HepG2 (cell line): ENCODE measurements around the gene STAC. TPM values are rescaled to one million over a fixed set of nuclear protein-coding genes. Genes with fewer than 3 reads are reported as not detected.

Source experiments
- ATAC-seq: fragments of 200-7000 bp; cut with Tn5 transposase; 3 replicates; pipeline ENCODE4 v1.9.1; 2020; ENCODE audit warnings: mild to moderate bottlenecking, moderate library complexity
- BruUV-seq: library from RNA; stranded (reverse); fragments of 400-500 nt; replicated peaks from 2 replicates; lab custom pipeline; 2021; lab: Mats Ljungman, UMichigan
- CTCF ChIA-PET: fragments of 300-600 bp; formaldehyde crosslinking; extraction: SDS; loops from one replicate; lab custom pipeline; 2021; ENCODE audit warnings: low total read pairs, inconsistent platforms, low intra/inter-chr PET ratio; lab: Yijun Ruan, JAX
- POLR2A ChIA-PET: fragments of 350-600 bp; sonication (Branson Sonifier 250); formaldehyde crosslinking; loops from one replicate; lab custom pipeline; 2020; ENCODE audit warnings: antibody characterized with exemption, inconsistent platforms; lab: Yijun Ruan, JAX
- DNase-seq: peaks from one replicate; pipeline ENCODE4 v3.0.0-alpha.2; 2015; ENCODE audit warnings: low spot score
- FAIRE-seq: peaks from 3 replicates; lab custom pipeline; 2011; peaks lifted over from hg19 to GRCh38; lab: Jason Lieb, UNC
- H2AFZ ChIP-seq: one replicate; pipeline ENCODE4 v1.6.1; 2011; ENCODE audit warnings: low read length, inconsistent platforms
- H3K27ac ChIP-seq: fragments of 300-600 bp; 3 replicates; pipeline ENCODE4 v1.8.0; 2011; ENCODE audit warnings: mixed run types, mild to moderate bottlenecking, mixed read lengths, low read length, inconsistent platforms; ENCODE audit not compliant: insufficient read depth; ENCODE audit errors: extremely low read length
- H3K27me3 ChIP-seq, 2 experiments: fragments of 200-600 bp in 1 of 2; 2 replicates in 1 of 2; 3 replicates in 1 of 2; pipeline versions ENCODE4 v1.6.0 to v1.8.0; 2011; ENCODE audit warnings: low read length in 2 of 2, mild to moderate bottlenecking in 2 of 2, moderate library complexity in 2 of 2, inconsistent platforms in 1 of 2; ENCODE audit not compliant: insufficient read depth in 2 of 2, control insufficient read depth in 1 of 2
- H3K36me3 ChIP-seq, 2 experiments: fragments of 200-600 bp in 1 of 2; replicated peaks in 1 of 2; 2 replicates in 1 of 2; 3 replicates in 1 of 2; pipeline versions ENCODE4 v1.5.1 to v1.8.0; 2011; ENCODE audit warnings: low read length in 2 of 2, inconsistent platforms in 1 of 2; ENCODE audit not compliant: insufficient read depth in 2 of 2, control insufficient read depth in 1 of 2
- H3K4me1 ChIP-seq: 2 replicates; pipeline ENCODE4 v1.5.1; 2012; ENCODE audit warnings: low read length, inconsistent platforms; ENCODE audit not compliant: insufficient read depth
- H3K4me2 ChIP-seq: 2 replicates; pipeline ENCODE4 v1.6.0; 2011; ENCODE audit warnings: low read depth, low read length, inconsistent platforms
- H3K4me3 ChIP-seq, 3 experiments: fragments of 200-600 bp in 1 of 3; sonication (generic), shearing (Covaris generic) in 1 of 3; replicated peaks in 1 of 3; 2 replicates each; pipeline ENCODE4 v1.5.1; 2011 to 2016; ENCODE audit warnings: low read length in 3 of 3, inconsistent platforms in 2 of 3, low read depth in 2 of 3, mild to moderate bottlenecking in 2 of 3, control low read depth in 1 of 3, mixed read lengths in 1 of 3; ENCODE audit not compliant: insufficient read depth in 1 of 3
- H3K79me2 ChIP-seq: one replicate; pipeline ENCODE4 v1.6.1; 2011; ENCODE audit warnings: low read length, inconsistent platforms; ENCODE audit not compliant: insufficient read depth
- H3K9ac ChIP-seq: 2 replicates; pipeline ENCODE4 v1.6.0; 2011; ENCODE audit warnings: mild to moderate bottlenecking, low read depth, low read length, inconsistent platforms; ENCODE audit not compliant: insufficient read depth
- H3K9me3 ChIP-seq: 2 replicates; pipeline ENCODE4 v1.5.1; 2012; ENCODE audit warnings: mild to moderate bottlenecking, low read length
- H4K20me1 ChIP-seq: 2 replicates; pipeline ENCODE4 v1.6.0; 2011; ENCODE audit warnings: inconsistent platforms, mild to moderate bottlenecking, low read length, moderate library complexity; ENCODE audit not compliant: insufficient read depth
- ADNP ChIP-seq: sonication (generic); formaldehyde crosslinking; IDR thresholded peaks from 2 replicates; pipeline ENCODE4 v1.4.0; 2020; ENCODE audit warnings: missing genetic modification reagents
- DMTF1 ChIP-seq: sonication (generic); formaldehyde crosslinking; IDR thresholded peaks from 2 replicates; pipeline ENCODE4 v1.4.0; 2020; ENCODE audit warnings: mild to moderate bottlenecking, missing genetic modification reagents
- HNRNPLL ChIP-seq: fragments of 200-400 bp; formaldehyde crosslinking; IDR thresholded peaks from 2 replicates; pipeline ENCODE4 v1.6.1; 2017; ENCODE audit warnings: mild to moderate bottlenecking, low read depth, low read length; ENCODE audit not compliant: poor library complexity, severe bottlenecking
- NFATC3 ChIP-seq: sonication (generic); formaldehyde crosslinking; IDR thresholded peaks from 2 replicates; pipeline ENCODE4 v1.5.1; 2020; ENCODE audit warnings: mild to moderate bottlenecking, missing genetic modification reagents
- PHB2 ChIP-seq: fragments of 450-650 bp; IDR thresholded peaks from 2 replicates; pipeline ENCODE4 v1.6.1; 2018; ENCODE audit not compliant: partially characterized antibody
- ZBTB21 ChIP-seq: sonication (generic); formaldehyde crosslinking; IDR thresholded peaks from 2 replicates; pipeline ENCODE4 v1.4.0; 2020; ENCODE audit warnings: missing genetic modification reagents
- ZBTB3 ChIP-seq: sonication (generic); formaldehyde crosslinking; IDR thresholded peaks from 2 replicates; pipeline ENCODE4 v1.4.0; 2020; ENCODE audit warnings: low read depth, mild to moderate bottlenecking, moderate library complexity, missing genetic modification reagents, borderline replicate concordance
- ZNF230 ChIP-seq: sonication (generic); formaldehyde crosslinking; IDR thresholded peaks from 2 replicates; pipeline ENCODE4 v1.4.0; 2020; ENCODE audit warnings: mild to moderate bottlenecking, missing genetic modification reagents
- ZNF615 ChIP-seq: sonication (generic); formaldehyde crosslinking; IDR thresholded peaks from 2 replicates; pipeline ENCODE4 v1.5.0; 2020; ENCODE audit warnings: mild to moderate bottlenecking, missing genetic modification reagents, borderline replicate concordance
- ZNF704 ChIP-seq: sonication (generic); formaldehyde crosslinking; IDR thresholded peaks from 2 replicates; pipeline ENCODE4 v1.8.1; 2023; ENCODE audit warnings: mild to moderate bottlenecking, inconsistent platforms, moderate library complexity, missing genetic modification reagents, borderline replicate concordance
- ZNF749 ChIP-seq: sonication (generic); formaldehyde crosslinking; IDR thresholded peaks from 2 replicates; pipeline ENCODE4 v1.8.0; 2022; ENCODE audit warnings: mild to moderate bottlenecking, missing genetic modification reagents, moderate library complexity, borderline replicate concordance
- ZZZ3 ChIP-seq: sonication (generic); formaldehyde crosslinking; IDR thresholded peaks from 2 replicates; pipeline ENCODE4 v1.4.0; 2020; ENCODE audit warnings: missing genetic modification reagents, mild to moderate bottlenecking, borderline replicate concordance
- WGBS: methylation state at CpG from one replicate; pipeline ENCODE4 v1.1.6; 2017; ENCODE audit warnings: low lambda C conversion rate; 5-methylcytosine and 5-hydroxymethylcytosine counted together
- in situ Hi-C: cut with HindIII; loops from 2 replicates; pipeline ENCODE4 v1.10.0; 2017; ENCODE audit warnings: low pct_unique_long_range_greater_than_20kb; ENCODE audit not compliant: extremely low pct_ligation_motif_present
- intact Hi-C: fragments of 100-400 bp; cut with micrococcal nuclease; formaldehyde crosslinking; loops from one replicate; pipeline ENCODE4 v1.10.0; 2022; ENCODE audit not compliant: unreplicated experiment
- polyA plus RNA-seq, 8 experiments: library from polyadenylated mRNA; depleted of rRNA in 3 of 8; stranded (reverse) in 7 of 8; unstranded in 1 of 8; fragments of >200 nt; fragmentation: Illumina TruSeq in 4 of 8; extraction: Trizol in 4 of 8; gene quantifications; 2 replicates each; pipeline versions ENCODE4 v1.2.1 to v1.2.3, GENCODE V29; 2011 to 2016; ENCODE audit warnings: low read depth in 4 of 8, missing spikeins in 1 of 8, mixed read lengths in 1 of 8; ENCODE audit not compliant: insufficient read depth in 1 of 8
- total RNA-seq, 5 experiments: library from RNA; depleted of rRNA; stranded (reverse); fragments of >200 nt; fragmentation: Illumina TruSeq; extraction: Trizol; gene quantifications; 2 replicates each; pipeline ENCODE4 v1.2.3, GENCODE V29; 2016; ENCODE audit warnings: low read depth in 1 of 5
- TF ChIP-seq, protein P1 (sequence below): sonication (generic); formaldehyde crosslinking; IDR thresholded peaks from 2 replicates; pipeline ENCODE4 v1.5.1; 2020; ENCODE audit warnings: missing genetic modification reagents, mild to moderate bottlenecking, borderline replicate concordance
- TF ChIP-seq, protein P2 (sequence below): sonication (generic); formaldehyde crosslinking; IDR thresholded peaks from 2 replicates; pipeline ENCODE4 v1.5.0; 2020; ENCODE audit warnings: missing genetic modification reagents
- TF ChIP-seq, protein P3 (sequence below): sonication (generic); formaldehyde crosslinking; IDR thresholded peaks from 2 replicates; pipeline ENCODE4 v1.4.0; 2020; ENCODE audit warnings: mild to moderate bottlenecking, missing genetic modification reagents

STAC gene
- total and polyA plus RNA-seq, 2 of the 13 experiments (the other 11 are each of a cell fraction or from before 2014, with no cell fraction given) = not detected

DNA sequence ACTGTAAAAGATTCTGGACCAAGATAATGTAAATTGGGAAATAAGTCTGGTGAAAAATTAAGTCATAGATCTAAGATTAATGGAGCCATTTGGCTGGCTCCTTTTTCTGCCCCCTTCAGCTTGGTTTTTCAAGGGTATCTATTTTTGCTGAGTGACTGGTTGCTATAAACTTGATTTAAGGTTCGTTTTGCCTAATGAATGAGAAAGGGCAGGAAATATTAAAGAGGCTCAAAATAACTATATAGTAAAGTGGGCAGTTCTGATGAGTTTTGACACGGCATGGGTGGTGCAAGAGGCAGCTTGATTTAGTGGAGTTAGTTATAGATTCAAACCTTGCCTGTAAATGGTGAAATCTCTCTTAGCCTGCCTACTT is 140.7 kb downstream of the STAC start:
- TF ChIP-seq NFATC3 (CRISPR knock-in tag) (no peak), ZBTB21 (CRISPR knock-in tag) (no peak), HNRNPLL (no peak), ZZZ3 (CRISPR knock-in tag) (no peak), PHB2 (no peak), ZBTB3 (no peak), DMTF1 (no peak), ADNP (CRISPR knock-in tag) (no peak), ZNF615 (no peak), ZNF749 (CRISPR knock-in tag) (no peak), ZNF230 (CRISPR knock-in tag) (no peak), ZNF704 (CRISPR knock-in tag) (no peak)
- TF ChIP-seq, protein P1, sequence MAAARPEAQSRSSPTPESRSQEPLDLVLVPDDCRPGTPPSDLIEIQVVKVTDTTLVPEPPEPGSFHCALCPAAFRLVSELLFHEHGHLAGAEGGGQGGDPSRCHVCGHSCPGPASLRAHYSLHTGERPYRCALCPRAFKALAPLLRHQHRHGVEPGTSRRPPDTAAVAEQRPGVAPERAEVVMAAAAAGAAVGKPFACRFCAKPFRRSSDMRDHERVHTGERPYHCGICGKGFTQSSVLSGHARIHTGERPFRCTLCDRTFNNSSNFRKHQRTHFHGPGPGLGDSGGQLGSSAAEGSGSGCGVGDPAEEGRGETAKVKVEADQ (CRISPR knock-in tag) = no peak
- TF ChIP-seq, protein P2, sequence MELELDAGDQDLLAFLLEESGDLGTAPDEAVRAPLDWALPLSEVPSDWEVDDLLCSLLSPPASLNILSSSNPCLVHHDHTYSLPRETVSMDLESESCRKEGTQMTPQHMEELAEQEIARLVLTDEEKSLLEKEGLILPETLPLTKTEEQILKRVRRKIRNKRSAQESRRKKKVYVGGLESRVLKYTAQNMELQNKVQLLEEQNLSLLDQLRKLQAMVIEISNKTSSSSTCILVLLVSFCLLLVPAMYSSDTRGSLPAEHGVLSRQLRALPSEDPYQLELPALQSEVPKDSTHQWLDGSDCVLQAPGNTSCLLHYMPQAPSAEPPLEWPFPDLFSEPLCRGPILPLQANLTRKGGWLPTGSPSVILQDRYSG = no peak
- TF ChIP-seq, protein P3, sequence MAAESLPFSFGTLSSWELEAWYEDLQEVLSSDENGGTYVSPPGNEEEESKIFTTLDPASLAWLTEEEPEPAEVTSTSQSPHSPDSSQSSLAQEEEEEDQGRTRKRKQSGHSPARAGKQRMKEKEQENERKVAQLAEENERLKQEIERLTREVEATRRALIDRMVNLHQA (CRISPR knock-in tag) = no peak
- TF ChIP-seq, all 625 proteins: peak for 0
- no TSS peak for BruUV-seq
- 14% methylated on average over 2 of the region's 2 CpGs for WGBS
- Histone ChIP-seq H4K20me1 (no peaks in the 10 kb centered on the region), H3K79me2 (no peaks in the 10 kb centered on the region), H3K36me3 (no peaks in the 10 kb centered on the region), H3K27ac (no peak overlapping the region), H3K27me3 (no peaks in the 10 kb centered on the region), H3K9ac (no peak overlapping the region), H2AFZ (no peak overlapping the region), H3K4me1 (no peaks in the 10 kb centered on the region), H3K4me2 (no peak overlapping the region), H3K4me3 (no peak overlapping the region), H3K9me3 (no peaks in the 10 kb centered on the region)
- in situ Hi-C loops = no loop called here
- DNase-seq (no peak), ATAC-seq (no peak), FAIRE-seq (no peak)
- intact Hi-C loops = no loop called here
- POLR2A ChIA-PET = no interaction called here
- CTCF ChIA-PET = no interaction called here
